ENCODE measurements around the gene CCL18.
A peak's percentile ranks its signal among the peaks of the same experiment; 100 is the strongest.
"Not testable (repeated sequence)": the region's sequence is repeated elsewhere in the genome, so short reads cannot be mapped to it uniquely, and the experiment has no call there.

The CCL18 gene

DNA sequence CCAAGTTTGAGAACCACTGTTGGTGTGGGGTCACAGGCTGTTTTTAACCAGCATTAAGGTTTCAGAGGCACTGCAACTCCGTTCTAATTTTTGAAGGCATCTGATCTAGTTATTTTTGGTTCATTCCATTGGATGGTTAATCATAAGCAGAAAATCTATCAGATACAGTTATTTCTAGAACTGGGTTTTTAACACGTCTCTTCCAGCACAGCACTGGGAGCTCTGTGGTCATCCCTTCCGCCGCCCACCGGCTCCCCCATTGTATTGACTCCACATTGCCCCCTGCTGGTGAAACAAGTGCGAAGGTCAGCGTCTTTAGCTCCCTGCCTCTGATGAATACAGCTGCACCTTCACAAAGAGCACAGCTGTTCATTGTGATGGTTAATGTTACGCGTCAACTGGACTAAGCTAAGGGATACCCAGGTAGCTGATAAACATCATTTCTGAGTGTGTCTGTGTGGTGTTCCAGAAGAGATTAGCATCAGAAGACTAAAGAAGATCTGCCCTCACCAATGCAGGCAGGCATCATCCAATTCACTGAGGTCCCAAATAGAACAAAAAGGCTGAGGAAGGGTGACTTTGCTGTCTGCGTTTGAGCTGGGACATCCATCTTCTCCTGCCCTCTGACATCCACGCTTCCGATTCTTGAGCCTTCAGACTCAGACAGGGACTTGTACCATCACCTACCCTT lies 8.5 kb downstream of the CCL18 start:
- peak; percentile 33 for DNase-seq

DNA sequence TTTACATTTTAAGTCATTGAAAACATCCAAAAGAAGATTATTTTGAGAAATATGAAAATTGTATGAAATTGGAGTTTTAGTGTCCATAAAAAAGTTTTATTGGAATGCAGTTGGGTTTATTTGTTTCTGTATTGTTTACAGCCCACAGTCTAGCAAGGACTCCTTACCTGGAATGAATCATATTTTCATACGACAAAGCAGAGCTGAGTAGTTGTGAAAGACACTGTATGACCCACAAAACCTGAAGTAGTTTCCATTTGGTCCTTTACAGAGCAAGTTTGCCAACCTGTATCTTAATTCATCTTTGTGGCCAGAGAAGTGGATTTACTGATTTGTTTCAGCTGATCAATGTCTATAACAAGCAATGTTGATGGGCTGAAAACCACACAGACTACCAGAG lies 10.3 kb downstream of the CCL18 start:
- no peak for DNase-seq

DNA sequence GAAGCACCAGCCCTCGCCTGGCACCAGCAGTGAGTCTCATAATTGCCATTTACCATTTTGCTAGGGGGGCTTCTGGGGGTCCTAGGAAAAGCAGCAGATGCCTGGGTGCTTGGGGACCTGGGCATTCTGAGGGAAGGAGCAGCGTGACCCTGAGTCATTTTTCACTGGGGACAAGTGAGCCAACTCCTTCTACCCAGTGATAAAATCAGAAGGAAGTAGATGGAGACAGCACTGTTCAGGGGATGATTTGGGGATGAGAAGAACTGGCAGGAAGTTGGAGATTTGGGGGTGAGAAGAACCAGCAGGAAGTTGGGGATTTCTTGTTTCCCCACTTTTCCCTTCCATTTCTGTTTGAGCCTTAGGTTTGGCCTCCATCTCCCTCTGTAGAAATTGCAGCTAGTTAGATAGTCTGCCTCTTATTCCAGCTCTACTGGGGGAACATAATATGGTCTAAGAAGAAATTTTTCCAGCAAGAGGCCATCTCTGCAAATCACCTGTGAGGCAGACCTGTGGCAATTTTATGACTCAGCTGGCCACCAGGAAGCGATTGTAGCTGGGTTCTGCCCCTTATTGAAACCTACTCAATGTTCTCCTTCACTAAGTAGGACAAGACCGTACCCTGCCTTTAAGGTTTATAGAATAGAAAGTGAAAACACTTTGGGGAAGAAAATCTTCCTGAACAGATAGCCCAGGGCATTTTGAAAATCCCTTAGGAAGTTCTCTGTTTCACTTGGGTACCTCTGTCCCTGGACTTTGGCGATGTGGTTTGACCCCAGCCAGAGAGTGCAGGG lies 17.8 kb downstream of the CCL18 start:
- DNase-seq, result not testable (repeated sequence)

DNA sequence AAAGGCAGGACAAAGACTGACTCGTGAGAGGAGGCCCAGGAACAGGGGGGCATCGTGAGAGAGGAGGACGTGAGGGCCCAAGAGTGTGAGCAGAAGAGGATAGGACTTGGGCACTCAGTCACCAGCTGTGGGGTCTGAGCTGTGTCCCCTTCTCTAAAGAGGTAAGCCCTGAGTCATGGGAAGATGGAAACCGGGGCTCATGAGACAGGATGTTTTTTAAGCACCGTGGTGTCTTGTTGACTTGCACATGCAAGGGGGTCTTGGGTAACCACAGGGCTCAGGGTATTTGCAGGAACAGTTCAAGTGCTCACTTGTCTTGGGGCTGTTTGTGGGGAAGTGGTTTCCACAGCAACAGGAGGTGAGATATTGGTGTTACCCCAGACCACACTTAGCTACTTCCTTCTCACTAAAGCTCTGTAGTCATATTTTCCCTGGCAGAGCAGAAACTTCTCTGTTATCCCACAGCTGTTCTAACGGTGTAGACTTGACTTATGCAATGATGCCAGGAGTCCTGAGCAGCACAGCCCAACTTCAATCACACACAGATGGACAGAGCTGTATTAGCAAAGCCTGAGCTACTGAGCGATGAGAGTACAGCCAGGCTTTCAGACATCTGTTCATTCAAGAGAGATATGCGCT lies 18.5 kb downstream of the CCL18 start:
- not testable (repeated sequence) for DNase-seq

DNA sequence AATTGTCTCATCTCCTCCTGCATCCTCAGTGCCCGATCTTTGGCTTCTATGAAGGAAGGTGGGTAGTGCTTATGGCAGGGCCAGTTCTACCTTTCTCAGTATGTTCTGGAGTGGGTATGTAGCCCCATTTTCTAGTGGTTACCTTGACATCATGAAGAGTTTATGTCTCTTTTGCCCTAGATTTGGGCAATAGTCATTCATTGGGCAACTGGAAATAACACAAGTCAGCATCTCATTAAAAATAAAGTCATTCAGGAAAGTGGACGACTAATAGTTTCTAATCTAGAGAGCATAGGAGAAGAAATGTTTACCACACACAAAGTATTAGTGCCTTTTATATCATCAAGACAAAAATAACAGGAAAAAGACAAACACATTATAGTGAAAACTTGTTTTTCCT lies 19.6 kb downstream of the CCL18 start:
- not testable (repeated sequence) for DNase-seq

DNA sequence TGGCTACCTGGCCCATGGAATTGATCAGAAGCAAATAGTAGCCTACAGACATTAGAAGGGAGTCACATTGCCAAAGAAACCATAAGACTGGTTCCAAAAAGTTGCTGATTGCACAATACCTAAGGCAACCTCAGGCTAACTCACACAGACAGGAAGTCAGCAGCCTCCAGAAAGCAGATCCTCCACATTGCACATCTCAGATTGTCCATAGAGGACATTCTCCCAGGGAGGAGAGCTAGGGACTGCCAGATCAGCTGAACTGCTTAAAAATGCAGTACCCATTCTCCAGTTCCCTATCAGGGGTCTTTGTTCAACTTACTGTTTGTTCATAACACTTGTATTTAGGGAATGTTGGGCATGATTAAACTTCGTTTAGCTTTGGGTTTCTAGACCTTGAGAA lies 21.7 kb downstream of the CCL18 start:
- DNase-seq, result no peak

DNA sequence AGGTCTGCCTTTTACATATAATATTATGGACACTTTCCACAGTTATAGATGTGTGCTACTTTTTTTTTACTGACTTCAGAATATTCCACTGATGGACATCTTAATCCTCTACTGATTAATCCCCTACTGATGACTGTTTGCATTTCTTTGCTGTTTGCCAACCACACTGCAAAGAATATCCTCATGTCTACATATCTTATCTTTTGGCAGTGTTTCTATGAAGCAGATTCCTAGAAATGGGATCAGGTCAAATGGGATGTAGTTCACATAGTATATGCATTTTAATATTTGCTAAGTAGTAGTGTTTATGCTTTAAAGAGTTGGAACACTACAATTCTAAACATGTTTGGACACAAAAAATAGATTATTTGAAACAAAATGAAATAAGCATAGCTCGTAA lies 22.7 kb downstream of the CCL18 start:
- no peak for DNase-seq

DNA sequence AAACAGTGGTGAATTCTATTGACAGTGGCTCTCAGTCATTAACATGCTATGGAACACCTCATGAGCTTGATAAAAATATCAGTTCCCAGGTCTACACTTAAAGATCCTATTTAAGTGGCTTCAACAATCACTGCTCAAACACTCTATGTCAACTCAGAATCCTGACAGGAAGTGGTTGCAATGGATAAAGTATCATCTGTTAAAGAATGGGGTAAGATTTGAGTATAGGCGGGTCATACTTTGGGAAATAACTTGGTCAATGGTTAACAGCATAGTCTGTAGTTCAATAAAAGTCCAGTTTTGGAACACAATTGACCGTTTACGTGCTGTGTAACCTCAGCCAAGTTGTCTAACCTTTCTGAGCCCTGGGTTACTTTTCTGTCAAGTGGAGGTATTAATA lies 23.4 kb downstream of the CCL18 start:
- DNase-seq, result not testable (repeated sequence)

DNA sequence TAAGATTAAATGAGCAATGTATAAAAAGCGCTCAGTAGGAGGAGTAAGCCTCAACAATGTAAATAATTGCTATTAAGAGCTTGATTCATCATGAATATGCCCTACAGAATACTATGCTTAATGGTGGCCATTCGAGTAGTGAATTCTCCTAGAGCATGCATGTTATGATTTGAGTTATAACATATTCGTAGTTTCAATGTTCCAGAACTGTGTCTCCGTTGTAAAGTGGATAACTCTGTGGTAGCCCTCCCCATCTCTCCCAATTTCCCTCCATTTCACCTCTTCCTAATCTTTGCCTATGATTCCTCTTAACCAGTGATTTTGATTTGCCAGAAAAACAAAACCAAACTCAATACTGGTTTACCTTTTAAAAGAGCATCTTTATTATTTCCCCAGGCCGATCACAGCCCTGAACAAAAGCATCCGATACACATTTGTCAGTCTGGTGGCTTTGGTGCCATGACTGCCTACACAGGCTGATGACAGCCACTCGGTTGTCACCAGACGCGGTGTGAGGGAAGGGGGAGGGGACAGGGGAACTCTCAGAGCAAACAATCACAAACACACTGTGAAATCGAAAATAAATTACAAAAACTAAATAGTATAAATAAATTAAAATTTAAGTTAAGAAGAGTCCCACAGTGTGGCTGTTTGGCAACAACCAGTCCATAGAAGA lies 24.0 kb downstream of the CCL18 start:
- not testable (repeated sequence) for DNase-seq

DNA sequence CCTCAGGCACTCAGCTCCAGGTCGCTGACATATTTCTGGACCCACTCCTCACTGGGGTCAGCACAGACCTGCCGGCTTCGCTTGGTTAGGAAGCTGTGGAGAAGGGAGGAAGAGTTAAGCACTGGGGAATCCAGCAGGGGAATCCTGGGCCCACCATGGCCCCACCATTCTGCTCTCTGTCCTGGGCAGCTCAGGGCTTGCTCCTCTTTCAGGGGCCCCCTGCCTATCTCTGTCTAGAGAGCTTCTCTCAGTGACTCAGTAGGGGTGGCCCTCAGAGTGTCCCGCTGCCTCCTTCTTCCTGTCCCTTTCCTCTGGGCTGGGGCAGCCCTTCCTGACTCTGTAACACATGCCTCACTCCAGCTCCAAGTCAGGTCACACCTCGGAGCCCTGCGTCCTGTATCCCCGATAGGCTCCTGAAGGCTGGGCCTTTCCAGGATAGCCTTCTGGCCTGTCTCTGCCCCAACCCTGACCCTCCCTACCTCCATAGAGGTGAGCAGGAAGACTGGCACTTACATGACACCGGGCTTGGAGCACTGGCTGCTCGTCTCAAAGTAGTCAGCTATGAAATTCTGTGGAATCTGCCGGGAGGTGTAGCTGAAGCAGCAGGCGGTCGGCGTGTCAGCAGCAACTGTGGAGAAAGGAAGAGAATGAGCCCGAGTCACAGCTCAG lies 24.7 kb downstream of the CCL18 start:
- DNase-seq, result no peak

DNA sequence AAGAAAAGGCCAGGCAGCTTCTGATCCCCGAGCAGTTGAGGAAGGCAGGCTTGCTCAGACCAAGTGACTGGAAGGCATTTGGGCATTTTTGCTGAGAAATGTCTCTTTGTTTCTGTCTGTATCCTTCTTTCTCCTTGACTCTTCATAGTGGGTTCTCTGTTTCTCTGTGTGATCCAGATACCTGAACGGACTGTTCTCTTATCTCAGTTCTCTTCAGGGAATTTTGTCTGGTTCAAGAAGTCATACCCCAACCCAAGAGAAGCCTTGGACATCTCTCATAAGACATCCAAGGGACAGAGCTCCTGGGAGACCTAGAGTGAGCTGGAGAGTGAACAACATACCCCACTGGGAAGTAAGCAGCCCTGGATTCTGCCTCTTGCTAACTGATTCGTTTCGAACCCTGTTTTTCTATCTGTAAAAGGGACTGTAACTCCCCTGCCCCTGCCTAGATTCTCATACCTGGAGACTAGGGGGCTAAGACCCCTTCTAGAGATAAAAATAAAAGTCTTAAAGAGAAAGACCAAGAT lies 25.3 kb downstream of the CCL18 start:
- DNase-seq, result no peak

DNA sequence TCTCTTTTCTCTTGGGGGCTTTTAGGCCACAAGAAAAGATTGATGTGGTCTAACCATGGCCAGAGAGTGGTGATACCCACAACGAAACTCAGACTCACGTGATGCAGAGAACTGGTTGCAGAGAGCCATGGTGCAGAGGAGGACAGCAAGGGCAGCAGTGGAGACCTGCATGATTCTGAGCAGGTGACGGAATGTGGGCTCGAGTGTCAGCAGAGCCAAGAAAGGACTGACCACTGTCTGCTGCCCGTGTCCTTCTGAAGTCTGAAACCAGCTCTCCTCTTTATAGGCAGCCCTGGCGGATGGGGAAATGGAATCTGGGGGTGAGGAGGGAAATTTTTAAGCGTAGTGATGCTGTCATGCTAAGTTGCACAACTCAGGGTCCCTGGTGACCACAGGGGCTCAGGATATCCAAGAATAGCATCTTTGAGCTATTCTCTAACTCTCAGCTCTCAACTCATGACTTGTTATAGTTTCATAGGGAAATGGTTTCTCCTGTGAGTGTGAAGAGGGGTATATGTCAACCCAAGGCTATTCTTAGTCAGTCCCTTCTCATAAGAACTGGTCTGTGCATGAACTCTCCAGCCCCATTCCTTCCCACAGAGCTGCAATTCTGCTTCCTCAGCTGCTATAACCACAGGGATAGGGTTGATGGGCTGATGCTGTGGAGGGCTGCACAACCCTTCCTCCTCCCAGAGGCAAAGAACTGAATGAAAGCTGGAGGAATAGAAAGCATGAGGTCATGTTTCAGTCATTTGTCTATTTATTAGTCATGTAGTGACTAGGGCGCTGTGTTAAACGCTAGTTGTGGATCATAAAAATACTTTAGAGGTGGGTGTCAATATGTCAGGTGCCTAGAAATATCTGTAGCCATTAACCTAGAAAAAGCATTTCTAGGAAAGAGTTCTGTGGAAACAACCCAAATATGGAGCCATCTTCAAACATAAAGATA lies 26.1 kb downstream of the CCL18 start, which contains the start of gene CCL3:
TSS of gene CCL3 (minus strand) at position 256 of the 949 bp plus-strand sequence. CDS start at position 171, 85 bp downstream.
- peak; percentile 2 for DNase-seq

DNA sequence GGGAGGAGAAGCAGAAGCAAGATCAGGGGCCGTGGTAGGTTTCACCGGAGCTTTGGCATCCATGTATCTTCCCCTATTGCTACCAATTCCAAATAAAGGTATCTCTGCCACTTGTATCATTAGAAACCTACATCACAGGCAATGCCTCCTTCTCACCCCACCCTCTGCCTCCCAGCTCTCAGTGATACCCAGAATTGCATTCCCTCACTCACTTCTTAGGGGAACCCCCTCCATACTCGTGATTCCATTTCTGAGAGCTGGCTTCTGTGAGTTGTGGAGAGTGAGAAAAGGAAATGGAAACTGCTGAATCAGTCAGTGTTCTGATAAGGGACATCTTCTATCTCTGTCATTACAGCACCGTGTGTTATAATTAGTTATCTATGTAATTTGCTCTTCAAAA lies 28.2 kb downstream of the CCL18 start:
- DNase-seq, result no peak

DNA sequence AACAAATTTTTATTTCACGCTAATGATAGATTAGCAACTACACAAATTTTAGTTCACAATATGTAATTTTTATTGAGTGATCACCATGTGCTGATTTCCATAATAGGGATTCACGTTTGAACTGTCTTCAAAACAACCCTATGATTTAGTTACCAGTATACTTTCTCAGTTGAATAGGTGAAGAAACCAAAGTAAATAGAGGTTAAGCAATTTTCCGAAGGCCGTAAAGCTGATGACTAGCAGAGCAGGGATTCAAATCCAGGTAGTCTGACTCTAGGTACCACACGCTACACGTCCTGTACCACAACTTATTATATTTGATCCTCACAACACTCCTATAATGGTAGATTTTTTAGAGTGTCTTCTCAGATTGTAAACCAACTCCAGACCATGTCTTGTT lies 28.6 kb downstream of the CCL18 start:
- not testable (repeated sequence) for DNase-seq

DNA sequence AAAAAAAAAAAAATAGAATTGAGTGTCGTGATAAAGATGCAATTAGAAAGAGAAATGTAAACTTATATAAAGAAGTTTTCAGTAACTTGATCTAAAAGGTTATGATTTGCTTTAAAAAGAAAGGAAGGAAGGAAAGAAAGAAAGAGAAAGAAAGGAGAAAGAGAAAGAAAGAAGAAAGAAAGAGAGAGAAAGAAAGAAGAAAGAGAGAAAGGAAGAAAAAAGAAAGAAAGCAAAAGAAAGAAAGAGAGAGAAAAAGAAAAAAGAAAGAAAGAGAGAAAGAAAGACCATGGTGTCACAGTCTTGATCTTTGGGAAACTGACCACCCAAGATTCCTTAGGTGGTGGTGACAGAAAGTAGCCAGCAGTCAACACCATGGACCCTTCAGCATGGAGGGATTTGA lies 30.2 kb downstream of the CCL18 start:
- DNase-seq, result no peak

DNA sequence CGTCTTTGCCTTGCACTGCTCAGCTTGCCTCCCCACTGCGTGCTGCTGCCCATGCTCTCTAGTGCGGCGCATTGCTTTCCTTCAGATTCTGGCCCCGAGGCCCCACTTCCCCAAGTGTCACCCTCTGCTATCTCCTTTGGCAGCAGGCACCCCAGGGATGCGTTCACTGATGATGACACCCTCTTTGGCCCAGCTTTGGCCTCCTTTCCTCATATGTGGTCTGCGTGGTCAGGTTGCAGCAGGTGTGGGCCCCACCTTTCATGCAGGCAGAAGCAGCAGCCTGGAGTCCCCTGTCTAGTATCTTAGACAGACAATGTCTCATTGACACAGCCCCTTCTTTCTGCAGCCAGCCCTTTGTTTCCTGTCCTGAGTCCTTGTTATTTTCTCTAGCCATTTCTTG lies 30.7 kb downstream of the CCL18 start:
- no peak for DNase-seq

DNA sequence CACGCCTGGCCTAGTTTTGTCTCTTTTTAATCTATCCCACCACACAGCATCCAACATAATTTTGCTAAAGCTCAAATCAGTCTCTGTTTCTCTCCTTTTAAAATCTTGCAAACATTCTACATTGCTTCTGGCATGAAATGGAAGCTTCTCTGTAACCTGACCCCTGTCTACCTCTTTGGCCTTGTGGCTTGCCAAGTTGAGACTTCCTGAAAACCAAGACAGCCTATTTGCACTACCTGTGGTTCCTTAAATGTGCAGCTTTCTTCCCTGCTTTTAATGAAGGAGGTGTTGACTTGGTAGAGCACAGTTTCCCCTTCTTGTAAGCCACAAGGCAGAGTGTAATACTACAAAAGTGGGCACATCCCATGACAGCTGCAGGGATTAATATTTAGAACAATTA lies 31.9 kb downstream of the CCL18 start:
- no peak for DNase-seq

DNA sequence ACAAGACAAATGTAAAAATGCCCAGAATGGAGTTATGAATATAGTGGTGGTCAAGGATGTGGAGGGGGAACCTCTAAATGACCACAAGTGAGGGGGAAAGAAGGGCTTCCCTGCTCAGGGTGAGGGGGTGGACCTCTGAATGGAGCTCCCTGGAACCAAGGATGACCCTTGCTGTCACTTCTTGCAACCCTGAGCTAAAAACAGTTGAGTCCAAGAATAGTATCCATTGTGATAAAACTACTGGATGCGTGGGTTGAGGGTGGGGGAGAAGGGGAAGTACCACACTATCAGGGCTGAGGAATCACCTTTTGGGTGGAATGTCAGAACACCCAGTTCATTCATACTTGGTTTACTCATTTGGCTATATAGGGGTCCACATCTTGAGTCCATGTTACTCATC lies 34.9 kb downstream of the CCL18 start:
- not testable (repeated sequence) for DNase-seq

DNA sequence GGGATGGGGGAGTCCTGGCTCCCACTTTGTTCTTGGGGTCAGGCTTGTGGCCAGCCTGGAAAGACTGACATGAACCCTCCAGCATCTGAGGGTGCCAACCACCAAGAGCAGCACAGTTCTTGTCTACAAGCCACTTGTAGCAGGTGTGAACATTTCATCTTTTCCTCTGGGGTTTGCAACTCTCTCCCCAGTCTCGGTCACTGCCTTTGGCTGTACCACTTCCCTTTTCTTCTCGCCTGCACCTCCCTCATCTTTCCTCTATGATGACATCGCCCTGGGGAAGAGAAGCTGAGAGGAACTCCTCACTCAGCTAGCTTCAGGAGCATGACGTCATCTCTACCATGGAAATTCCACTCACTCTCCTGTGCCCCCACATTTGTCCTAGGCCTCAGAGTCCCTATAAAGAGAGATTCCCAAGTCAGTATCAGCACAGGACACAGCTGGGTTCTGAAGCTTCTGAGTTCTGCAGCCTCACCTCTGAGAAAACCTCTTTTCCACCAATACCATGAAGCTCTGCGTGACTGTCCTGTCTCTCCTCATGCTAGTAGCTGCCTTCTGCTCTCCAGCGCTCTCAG lies 39.4 kb downstream of the CCL18 start, which contains the start of gene CCL4:
TSS of gene CCL4 (plus strand) at position 427 of the 575 bp plus-strand sequence. CDS start at position 506, 79 bp downstream.
- DNase-seq, result not testable (repeated sequence)

DNA sequence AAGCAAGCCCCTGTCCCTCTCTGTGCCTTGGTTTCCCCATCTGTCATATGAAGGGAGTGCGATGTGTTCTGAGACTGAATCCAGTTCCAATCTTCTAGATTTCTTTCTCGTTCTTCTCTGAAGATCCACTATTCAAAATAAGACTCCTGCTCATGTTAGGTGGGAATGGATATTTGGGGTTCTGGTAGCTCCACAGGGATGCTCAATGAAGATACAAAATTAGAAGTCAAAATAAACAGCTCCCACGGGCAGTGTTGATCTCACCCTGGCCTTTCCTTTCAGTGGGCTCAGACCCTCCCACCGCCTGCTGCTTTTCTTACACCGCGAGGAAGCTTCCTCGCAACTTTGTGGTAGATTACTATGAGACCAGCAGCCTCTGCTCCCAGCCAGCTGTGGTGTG lies 40.2 kb downstream of the CCL18 start:
- not testable (repeated sequence) for DNase-seq

Measured in EL (cell line).